Endothelial cell of umbilical vein (primary cell): ENCODE data around the gene BAG5. TPM values are rescaled to one million over a fixed set of nuclear protein-coding genes. Genes with fewer than 3 reads are reported as not detected.
A peak's percentile ranks its signal among the peaks of the same experiment; 100 is the strongest.

Experiments used
- BruUV-seq: library from RNA; stranded (reverse); fragments of 400-500 nt; replicated peaks from 2 replicates; lab custom pipeline; 2021; lab: Mats Ljungman, UMichigan
- CTCF ChIA-PET: fragments of 300-600, 350-600 bp; sonication (Branson Sonifier 250); formaldehyde crosslinking; loops from one replicate; lab custom pipeline; 2021; ENCODE audit warnings: antibody characterized with exemption, inconsistent platforms; lab: Charles Lee
- POLR2A ChIA-PET: fragments of 300-600, 350-600 bp; sonication (Branson Sonifier 250); formaldehyde crosslinking; loops from one replicate; lab custom pipeline; 2021; ENCODE audit warnings: antibody characterized with exemption, inconsistent platforms; lab: Charles Lee
- DNase-seq: peaks from one replicate; pipeline ENCODE4 v3.0.0-alpha.2; 2011; ENCODE audit warnings: low read depth, low spot score
- FAIRE-seq: peaks from 2 replicates; lab custom pipeline; 2011; peaks lifted over from hg19 to GRCh38; lab: Jason Lieb, UNC
- H2AFZ ChIP-seq: 2 replicates; pipeline ENCODE4 v1.6.0; 2012; ENCODE audit warnings: low read depth, low read length, control low read depth, inconsistent platforms
- H3K27ac ChIP-seq: 2 replicates; pipeline ENCODE4 v1.5.1; 2011; ENCODE audit warnings: low read depth, mild to moderate bottlenecking, control low read depth, low read length, moderate library complexity; ENCODE audit not compliant: insufficient read depth
- H3K27me3 ChIP-seq, 2 experiments: 2 replicates each; pipeline versions ENCODE4 v1.6.0 to v1.6.1; 2011; ENCODE audit warnings: low read length in 2 of 2, mixed read lengths in 1 of 2; ENCODE audit not compliant: control insufficient read depth in 2 of 2, insufficient read depth in 2 of 2
- H3K36me3 ChIP-seq, 2 experiments: 2 replicates in 1 of 2; 3 replicates in 1 of 2; pipeline ENCODE4 v1.5.1; 2011; ENCODE audit warnings: low read length in 2 of 2, mild to moderate bottlenecking in 1 of 2, moderate library complexity in 1 of 2; ENCODE audit not compliant: control insufficient read depth in 2 of 2, insufficient read depth in 2 of 2; ENCODE audit errors: extremely low read depth in 1 of 2
- H3K4me1 ChIP-seq: 3 replicates; pipeline ENCODE4 v1.5.1; 2011; ENCODE audit warnings: mild to moderate bottlenecking, low read length; ENCODE audit not compliant: control insufficient read depth, insufficient read depth; ENCODE audit errors: extremely low read depth
- H3K4me2 ChIP-seq: 2 replicates; pipeline ENCODE4 v1.6.1; 2011; ENCODE audit warnings: low read length, control low read depth, mixed read lengths; ENCODE audit not compliant: insufficient read depth
- H3K4me3 ChIP-seq, 3 experiments: fragments of 200-600 bp in 1 of 3; sonication (generic), shearing (Covaris generic) in 1 of 3; replicated peaks in 1 of 3; 2 replicates each; pipeline ENCODE4 v1.5.1; 2011 to 2016; ENCODE audit warnings: control low read depth in 3 of 3, low read length in 3 of 3, mild to moderate bottlenecking in 2 of 3, inconsistent platforms in 1 of 3, low read depth in 1 of 3, moderate library complexity in 1 of 3; ENCODE audit not compliant: insufficient read depth in 1 of 3
- H3K79me2 ChIP-seq: 2 replicates; pipeline ENCODE4 v1.6.0; 2012; ENCODE audit warnings: low read length, inconsistent platforms; ENCODE audit not compliant: control insufficient read depth, insufficient read depth
- H3K9ac ChIP-seq: replicated peaks from 2 replicates; pipeline ENCODE3; 2011; ENCODE audit warnings: low read length, control low read depth; ENCODE audit not compliant: insufficient read depth; ENCODE audit errors: extremely low read depth
- H3K9me1 ChIP-seq: replicated peaks from 3 replicates; pipeline ENCODE4 v1.6.0; 2011; ENCODE audit warnings: mild to moderate bottlenecking, low read length; ENCODE audit not compliant: control insufficient read depth, insufficient read depth; ENCODE audit errors: extremely low read depth
- H3K9me3 ChIP-seq: replicated peaks from 2 replicates; pipeline ENCODE4 v1.5.1; 2012; ENCODE audit warnings: low read length, inconsistent platforms; ENCODE audit not compliant: control insufficient read depth, insufficient read depth
- H4K20me1 ChIP-seq: replicated peaks from 2 replicates; pipeline ENCODE3; 2011; ENCODE audit warnings: mild to moderate bottlenecking, low read length; ENCODE audit not compliant: control insufficient read depth, insufficient read depth; ENCODE audit errors: extremely low read depth
- EZH2 ChIP-seq: IDR thresholded peaks from 2 replicates; pipeline ENCODE4 v1.6.1; 2012; ENCODE audit warnings: borderline replicate concordance, low read depth, mild to moderate bottlenecking, moderate library complexity, low read length, inconsistent platforms; ENCODE audit not compliant: severe bottlenecking
- FOS ChIP-seq: IDR thresholded peaks from 2 replicates; pipeline ENCODE4 v1.6.1; 2011; ENCODE audit warnings: mild to moderate bottlenecking, low read length, moderate library complexity, borderline replicate concordance; ENCODE audit not compliant: insufficient read depth
- GATA2 ChIP-seq: IDR thresholded peaks from 2 replicates; pipeline ENCODE4 v1.7.0; 2011; ENCODE audit warnings: low read depth, mild to moderate bottlenecking, moderate library complexity, mixed read lengths, low read length; ENCODE audit not compliant: insufficient read length, insufficient read depth
- JUN ChIP-seq: IDR thresholded peaks from 2 replicates; pipeline ENCODE4 v1.6.1; 2011; ENCODE audit warnings: borderline replicate concordance, low read depth; ENCODE audit not compliant: insufficient read length, insufficient read depth
- POLR2A ChIP-seq: IDR thresholded peaks from 2 replicates; pipeline ENCODE4 v1.6.1; 2012; ENCODE audit warnings: low read depth, mild to moderate bottlenecking, control low read depth, low read length
- dilution Hi-C: fragments of 300-500 bp; cut with MboI; formaldehyde crosslinking; loops from one replicate; pipeline ENCODE4 v1.15.0; 2019; ENCODE audit warnings: low sequenced_read_pairs; ENCODE audit not compliant: extremely low pct_ligation_motif_present
- intact Hi-C: fragments of 100-400 bp; cut with micrococcal nuclease; formaldehyde crosslinking; loops from one replicate; pipeline ENCODE4 v1.10.0; 2022
- polyA plus RNA-seq, 4 experiments: library from polyadenylated mRNA; depleted of rRNA in 3 of 4; stranded (reverse) in 3 of 4; unstranded in 1 of 4; fragments of >200 nt; gene quantifications; 2 replicates each; pipeline versions ENCODE4 v1.2.1 to v1.2.3, GENCODE V29; 2011 to 2012; ENCODE audit warnings: missing spikeins in 1 of 4
- total RNA-seq: library from RNA; stranded (reverse); gene quantifications from 2 replicates; pipeline ENCODE4 v1.2.3, GENCODE V29; 2021

The BAG5 gene
- total and polyA plus RNA-seq, 2 donors (not counting 3 experiments of a cell fraction or from before 2014, with no cell fraction given), result 6.3 to 32.5 TPM

- H3K9me3 ChIP-seq, result no peaks in the 10 kb centered on the region
- ChIA-PET POLR2A (interaction anchor here (0.6 kb wide), 1 partner anchor 95 kb away, joined by 3 read pairs; no protein-coding TSS in a partner anchor), CTCF (interaction anchor here (8.0 kb wide), 1 partner anchor 24 kb away, joined by 209 read pairs; no protein-coding TSS in a partner anchor)
- H3K9me1 ChIP-seq, result no peaks in the 10 kb centered on the region
- H3K79me2 ChIP-seq, result no peaks in the 10 kb centered on the region
- H3K27ac ChIP-seq, result no peak within 1 kb of the TSS
- BruUV-seq, result no TSS peak
- peak; percentile 91 for TF ChIP-seq EZH2
- TF ChIP-seq JUN, result no peak
- no peaks in the 10 kb centered on the region for H4K20me1 ChIP-seq
- DNase-seq (no peak), FAIRE-seq (peak; percentile 33)
- H3K4me1 ChIP-seq, result peaks cover 14% of the 10 kb centered on the region
- intact Hi-C loops (no loop called here), dilution Hi-C loops (no loop called here)
- H3K27me3 ChIP-seq, result peaks cover 19 to 34% of the 10 kb centered on the region in 2 experiments
- H3K9ac ChIP-seq, result no peak within 1 kb of the TSS
- H3K4me2 ChIP-seq, result no peak within 1 kb of the TSS
- H3K4me3 ChIP-seq, result peak within 1 kb of the TSS in 1 of 3 experiments; percentile 35
- no peaks in the 10 kb centered on the region for H3K36me3 ChIP-seq
- no peak within 1 kb of the TSS for H2AFZ ChIP-seq
Measured at GRCh38 chr14:103522649-103523574, 39.5 kb downstream of the BAG5 start, which contains the start of gene CKB. CKB (minus strand) TSS chr14:103522830; CDS start chr14:103522493, 337 bp downstream.

GRCh38 chr14:103521951-103522563 is 40.4 kb downstream of the BAG5 start:
- intact Hi-C loops, result no loop called here
- no TSS peak for BruUV-seq
- no peak for DNase-seq
- no peaks in the 10 kb centered on the region for H4K20me1 ChIP-seq
- H2AFZ ChIP-seq, result no peak overlapping the region
- POLR2A ChIA-PET, result no interaction called here
- no peak overlapping the region for H3K9ac ChIP-seq
- peaks cover 14% of the 10 kb centered on the region for H3K4me1 ChIP-seq
- no peaks in the 10 kb centered on the region for H3K79me2 ChIP-seq
- no peaks in the 10 kb centered on the region for H3K36me3 ChIP-seq
- peaks cover 19 to 34% of the 10 kb centered on the region in 2 experiments for H3K27me3 ChIP-seq
- TF ChIP-seq JUN (no peak), GATA2 (no peak), FOS (no peak), POLR2A (no peak), EZH2 (peak; percentile 93)
- FAIRE-seq, result no peak
- no peaks in the 10 kb centered on the region for H3K9me1 ChIP-seq
- dilution Hi-C loops, result no loop called here
- H3K4me3 ChIP-seq, result peak overlapping the region in 1 of 3 experiments; percentile 35
- H3K27ac ChIP-seq, result no peak overlapping the region
- no peaks in the 10 kb centered on the region for H3K9me3 ChIP-seq
- no peak overlapping the region for H3K4me2 ChIP-seq
- CTCF ChIA-PET, result interaction anchor here (1.2 to 8.0 kb wide), 3 partner anchors 9 to 25 kb away, joined by 3 to 209 read pairs (median 4); no protein-coding TSS in a partner anchor
